HCT116 (cell line): ENCODE measurements around the gene EEF2. TPM values are rescaled to one million over a fixed set of nuclear protein-coding genes. Genes with fewer than 3 reads are reported as not detected.

Experiments
- ATAC-seq: fragments of 200-7000 bp; cut with Tn5 transposase; 2 replicates; pipeline ENCODE4 v1.9.1; 2020; ENCODE audit warnings: mild to moderate bottlenecking, moderate library complexity
- BruUV-seq: library from RNA; stranded (reverse); fragments of 400-500 nt; replicated peaks from 2 replicates; lab custom pipeline; 2021; lab: Mats Ljungman, UMichigan
- CTCF ChIA-PET: fragments of 300-600 bp; sonication (Branson Sonifier 250); formaldehyde crosslinking; loops from one replicate; lab custom pipeline; 2021; ENCODE audit warnings: antibody characterized with exemption; lab: Charles Lee
- POLR2A ChIA-PET: fragments of 300-600, 350-600 bp; sonication (Branson Sonifier 250); formaldehyde crosslinking; loops from one replicate; lab custom pipeline; 2021; ENCODE audit warnings: antibody characterized with exemption; lab: Charles Lee
- RAD21 ChIA-PET, 2 experiments: fragments of 300-600 bp; sonication (Branson Sonifier 250); formaldehyde crosslinking; loops; one replicate each; lab custom pipeline; 2023; ENCODE audit warnings: low total read pairs in 2 of 2; ENCODE audit not compliant: uncharacterized antibody in 2 of 2, unreplicated experiment in 2 of 2, low non-redundant PET in 1 of 2; lab: Charles Lee
- DNase-seq: peaks from one replicate; pipeline ENCODE4 v3.0.0-alpha.2; 2010; ENCODE audit warnings: low read depth, low spot score
- H2AFZ ChIP-seq: fragments of 200-600 bp; shearing (Covaris generic), sonication (generic); 2 replicates; pipeline ENCODE4 v1.6.1; 2017; ENCODE audit warnings: low read depth, mixed run types, mixed read lengths, antibody characterized with exemption, low read length; ENCODE audit not compliant: poor library complexity, severe bottlenecking
- H3K27ac ChIP-seq: 2 replicates; pipeline ENCODE4 v1.5.1; 2012; ENCODE audit warnings: low read depth, low read length
- H3K27me3 ChIP-seq: fragments of 200-600 bp; sonication (generic); 2 replicates; pipeline ENCODE4 v1.6.1; 2016; ENCODE audit warnings: mixed run types, low read length, mixed read lengths; ENCODE audit not compliant: insufficient read depth
- H3K36me3 ChIP-seq, 2 experiments: fragments of 200-500 bp in 1 of 2; fragments of 200-600 bp in 1 of 2; sonication (Bioruptor generic) in 1 of 2; sonication (generic) in 1 of 2; 2 replicates each; pipeline versions ENCODE4 v1.5.1 to v1.6.1; 2014 to 2016; ENCODE audit warnings: low read length in 2 of 2, inconsistent platforms in 1 of 2, mixed read lengths in 1 of 2, mixed run types in 1 of 2; ENCODE audit not compliant: insufficient read depth in 2 of 2, control insufficient read depth in 1 of 2
- H3K4me1 ChIP-seq, 2 experiments: fragments of 200-600 bp in 1 of 2; sonication (generic) in 1 of 2; 2 replicates each; pipeline versions ENCODE4 v1.5.1 to v1.6.1; 2012 to 2017; ENCODE audit warnings: low read length in 2 of 2, inconsistent platforms in 1 of 2, mild to moderate bottlenecking in 1 of 2, mixed read lengths in 1 of 2, mixed run types in 1 of 2, moderate library complexity in 1 of 2; ENCODE audit not compliant: insufficient read depth in 2 of 2, control insufficient read depth in 1 of 2
- H3K4me2 ChIP-seq: fragments of 200-600 bp; sonication (generic); 2 replicates; pipeline ENCODE4 v1.6.1; 2017; ENCODE audit warnings: mixed run types, low read length, mixed read lengths
- H3K4me3 ChIP-seq, 2 experiments: fragments of 200-600 bp in 1 of 2; sonication (generic) in 1 of 2; replicated peaks in 1 of 2; 2 replicates each; pipeline ENCODE4 v1.5.1; 2011 to 2016; ENCODE audit warnings: low read length in 2 of 2, control low read depth in 1 of 2, low read depth in 1 of 2, mild to moderate bottlenecking in 1 of 2, mixed read lengths in 1 of 2, mixed run types in 1 of 2
- H3K79me2 ChIP-seq: fragments of 200-600 bp; sonication (generic); 2 replicates; pipeline ENCODE4 v1.6.1; 2017; ENCODE audit warnings: mild to moderate bottlenecking, mixed run types, low read length, moderate library complexity, mixed read lengths; ENCODE audit not compliant: insufficient read depth
- H3K9ac ChIP-seq: fragments of 200-600 bp; sonication (generic); 2 replicates; pipeline ENCODE4 v1.6.1; 2016; ENCODE audit warnings: low read length, mixed read lengths
- H3K9me2 ChIP-seq: fragments of 200-600 bp; sonication (generic), shearing (Covaris generic); 2 replicates; pipeline ENCODE4 v1.6.1; 2017; ENCODE audit warnings: mixed run types, mild to moderate bottlenecking, moderate library complexity; ENCODE audit not compliant: insufficient read depth
- H3K9me3 ChIP-seq, 2 experiments: fragments of 200-500 bp in 1 of 2; fragments of 200-600 bp in 1 of 2; sonication (Bioruptor generic) in 1 of 2; sonication (generic) in 1 of 2; 2 replicates each; pipeline ENCODE4 v1.6.1; 2014 to 2017; ENCODE audit warnings: low read length in 2 of 2, mixed read lengths in 2 of 2, inconsistent platforms in 1 of 2, low read depth in 1 of 2, mild to moderate bottlenecking in 1 of 2, mixed run types in 1 of 2, moderate library complexity in 1 of 2; ENCODE audit not compliant: control insufficient read depth in 1 of 2, insufficient read depth in 1 of 2
- H4K20me1 ChIP-seq: fragments of 200-600 bp; sonication (generic), shearing (Covaris generic); 2 replicates; pipeline ENCODE4 v1.6.1; 2017; ENCODE audit warnings: mixed run types, mild to moderate bottlenecking, moderate library complexity; ENCODE audit not compliant: insufficient read depth
- CBX3 ChIP-seq: IDR thresholded peaks from 2 replicates; pipeline ENCODE4 v1.6.1; 2012; ENCODE audit warnings: low read depth
- CEBPB ChIP-seq: IDR thresholded peaks from 2 replicates; pipeline ENCODE4 v1.6.1; 2012; ENCODE audit warnings: low read depth
- EGR1 ChIP-seq: IDR thresholded peaks from 2 replicates; pipeline ENCODE4 v1.6.1; 2012; ENCODE audit warnings: low read depth
- POLR2A ChIP-seq: IDR thresholded peaks from 2 replicates; pipeline ENCODE4 v1.7.0; 2011; ENCODE audit warnings: borderline replicate concordance; ENCODE audit not compliant: insufficient read depth, insufficient read length; ENCODE audit errors: extremely low read depth
- POLR2AphosphoS5 ChIP-seq: IDR thresholded peaks from 2 replicates; pipeline ENCODE4 v1.6.1; 2011; ENCODE audit warnings: mild to moderate bottlenecking, low read depth, low read length, moderate library complexity
- SP1 ChIP-seq: IDR thresholded peaks from 2 replicates; pipeline ENCODE4 v1.6.1; 2012; ENCODE audit warnings: low read depth
- YY1 ChIP-seq: IDR thresholded peaks from 2 replicates; pipeline ENCODE4 v1.6.1; 2011; ENCODE audit warnings: low read length, low read depth, moderate library complexity, mild to moderate bottlenecking; ENCODE audit not compliant: insufficient replicate concordance; ENCODE audit errors: extremely low read depth
- ZNF274 ChIP-seq: fragments of 200-500 bp; sonication (Bioruptor generic); IDR thresholded peaks from 2 replicates; pipeline ENCODE4 v1.6.1; 2014; ENCODE audit warnings: mild to moderate bottlenecking, low read depth, low read length, inconsistent platforms
- intact Hi-C: fragments of 100-400 bp; cut with micrococcal nuclease; formaldehyde crosslinking; loops from 2 replicates; pipeline ENCODE4 v1.10.0; 2022
- total RNA-seq: library from RNA; stranded (reverse); gene quantifications from one replicate; pipeline ENCODE4 v1.2.1, GENCODE V29; 2021; ENCODE audit not compliant: unreplicated experiment
- TF ChIP-seq, protein P1 (sequence below): IDR thresholded peaks from 2 replicates; pipeline ENCODE4 v1.6.1; 2012
- TF ChIP-seq, protein P2 (sequence below): IDR thresholded peaks from 2 replicates; pipeline ENCODE4 v1.6.1; 2011; ENCODE audit warnings: mild to moderate bottlenecking, low read length, moderate library complexity; ENCODE audit not compliant: insufficient replicate concordance; ENCODE audit errors: extremely low read depth
- TF ChIP-seq, protein P3 (sequence below): IDR thresholded peaks from 2 replicates; pipeline ENCODE4 v1.6.1; 2012
- TF ChIP-seq, protein P4 (sequence below), 3 experiments: fragments of 200-600 bp in 1 of 3; sonication (generic) in 1 of 3; IDR thresholded peaks in 2 of 3; conservative IDR thresholded peaks in 1 of 3; 2 replicates each; pipeline ENCODE4 v1.5.1; 2012 to 2017; ENCODE audit warnings: low read depth in 2 of 3, low read length in 2 of 3, antibody characterized with exemption in 1 of 3, borderline replicate concordance in 1 of 3, control low read depth in 1 of 3, mild to moderate bottlenecking in 1 of 3, mixed read lengths in 1 of 3, mixed run types in 1 of 3, moderate library complexity in 1 of 3; ENCODE audit not compliant: insufficient read depth in 1 of 3

The EEF2 gene
- total RNA-seq, 1 experiment from 2014 or later, result 3,796 TPM

DNA sequence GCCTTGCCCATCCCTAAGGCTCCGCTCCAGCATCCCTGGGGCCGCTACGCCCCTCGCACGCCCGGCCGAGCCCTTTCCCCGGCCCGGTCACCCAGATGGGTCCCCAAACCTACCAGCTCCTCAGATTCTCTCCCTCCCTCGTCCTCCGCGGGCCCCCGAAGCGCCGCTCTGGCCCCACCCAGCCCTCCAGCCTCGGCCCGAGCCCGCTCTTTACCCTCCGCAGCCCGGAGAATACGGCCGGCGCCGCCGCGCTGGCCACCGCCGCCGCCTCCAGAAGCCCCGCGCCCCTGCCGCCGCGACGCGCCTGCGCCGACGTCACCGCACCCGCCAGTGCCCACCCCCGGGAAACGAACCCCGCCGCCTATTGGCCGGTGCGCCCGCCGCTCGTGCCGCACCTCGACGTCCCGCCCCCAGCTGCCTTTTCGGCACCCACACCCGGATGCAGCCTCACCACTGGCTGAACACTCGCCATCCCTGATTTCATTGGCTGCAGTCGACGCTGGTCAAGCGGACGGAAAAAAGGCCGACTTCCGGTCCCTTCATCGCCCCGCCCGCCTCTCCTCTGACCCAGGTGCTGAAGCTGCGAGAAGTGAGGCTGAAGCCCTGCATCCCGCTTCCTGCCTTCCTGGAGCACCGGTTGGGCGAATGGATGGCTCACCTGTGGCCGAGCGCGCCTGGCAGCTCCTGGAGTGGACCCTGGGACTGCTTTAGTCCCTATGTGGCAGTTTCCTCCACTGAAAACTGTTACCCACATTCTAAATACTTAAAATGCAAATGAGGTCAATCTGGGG lies 14.3 kb downstream of the EEF2 start, which contains the start of gene DAPK3 (continued):
- TF ChIP-seq POLR2AphosphoS5 (peak; percentile 73), YY1 (peak; percentile 26), CBX3 (no peak)
- TF ChIP-seq, protein P1, sequence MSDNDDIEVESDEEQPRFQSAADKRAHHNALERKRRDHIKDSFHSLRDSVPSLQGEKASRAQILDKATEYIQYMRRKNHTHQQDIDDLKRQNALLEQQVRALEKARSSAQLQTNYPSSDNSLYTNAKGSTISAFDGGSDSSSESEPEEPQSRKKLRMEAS, result peak; percentile 53; the same call in 1 of the 2 replicates

- ATAC-seq (no peak), DNase-seq (no peak)
- Histone ChIP-seq H3K27ac (peak overlapping the region; percentile 76), H3K9ac (peak overlapping the region; percentile 99), H3K9me2 (no peaks in the 10 kb centered on the region), H3K4me1 (peaks cover 15 to 30% of the 10 kb centered on the region in 2 experiments), H3K4me3 (peak overlapping the region; percentile 82 to 96), H4K20me1 (no peaks in the 10 kb centered on the region; the same call in 1 of the 2 replicates), H3K9me3 (no peaks in the 10 kb centered on the region), H3K79me2 (peaks cover 57% of the 10 kb centered on the region), H3K27me3 (no peaks in the 10 kb centered on the region), H2AFZ (no peak overlapping the region), H3K4me2 (peak overlapping the region; percentile 83), H3K36me3 (peaks cover 6 to 25% of the 10 kb centered on the region in 2 experiments; a peak in 1 of 4 replicates)
- ChIA-PET POLR2A (interaction anchor here (1.0 to 5.4 kb wide), 6 partner anchors 10 to 118 kb away, joined by 4 to 60 read pairs (median 5); partner anchors contain the start of gene EEF2), RAD21 (interaction anchor here in 1 of 2 experiments (1.2 kb wide), 1 partner anchor 118 kb away, joined by 7 read pairs; no protein-coding TSS in a partner anchor), CTCF (interaction anchor here (0.9 to 1.8 kb wide), 5 partner anchors 15 to 121 kb away, joined by 4 to 14 read pairs (median 8); partner anchors contain the start of gene EEF2)
- TF ChIP-seq ZNF274 (no peak), POLR2A (no peak), CEBPB (no peak), SP1 (no peak), EGR1 (no peak), CBX3 (no peak), YY1 (no peak), POLR2AphosphoS5 (no peak)
- TF ChIP-seq, protein P2, sequence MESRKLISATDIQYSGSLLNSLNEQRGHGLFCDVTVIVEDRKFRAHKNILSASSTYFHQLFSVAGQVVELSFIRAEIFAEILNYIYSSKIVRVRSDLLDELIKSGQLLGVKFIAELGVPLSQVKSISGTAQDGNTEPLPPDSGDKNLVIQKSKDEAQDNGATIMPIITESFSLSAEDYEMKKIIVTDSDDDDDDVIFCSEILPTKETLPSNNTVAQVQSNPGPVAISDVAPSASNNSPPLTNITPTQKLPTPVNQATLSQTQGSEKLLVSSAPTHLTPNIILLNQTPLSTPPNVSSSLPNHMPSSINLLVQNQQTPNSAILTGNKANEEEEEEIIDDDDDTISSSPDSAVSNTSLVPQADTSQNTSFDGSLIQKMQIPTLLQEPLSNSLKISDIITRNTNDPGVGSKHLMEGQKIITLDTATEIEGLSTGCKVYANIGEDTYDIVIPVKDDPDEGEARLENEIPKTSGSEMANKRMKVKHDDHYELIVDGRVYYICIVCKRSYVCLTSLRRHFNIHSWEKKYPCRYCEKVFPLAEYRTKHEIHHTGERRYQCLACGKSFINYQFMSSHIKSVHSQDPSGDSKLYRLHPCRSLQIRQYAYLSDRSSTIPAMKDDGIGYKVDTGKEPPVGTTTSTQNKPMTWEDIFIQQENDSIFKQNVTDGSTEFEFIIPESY, result no peak
- TF ChIP-seq, protein P1, result no peak
- TF ChIP-seq, protein P3, sequence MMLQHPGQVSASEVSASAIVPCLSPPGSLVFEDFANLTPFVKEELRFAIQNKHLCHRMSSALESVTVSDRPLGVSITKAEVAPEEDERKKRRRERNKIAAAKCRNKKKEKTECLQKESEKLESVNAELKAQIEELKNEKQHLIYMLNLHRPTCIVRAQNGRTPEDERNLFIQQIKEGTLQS, result no peak
- TF ChIP-seq, protein P4, sequence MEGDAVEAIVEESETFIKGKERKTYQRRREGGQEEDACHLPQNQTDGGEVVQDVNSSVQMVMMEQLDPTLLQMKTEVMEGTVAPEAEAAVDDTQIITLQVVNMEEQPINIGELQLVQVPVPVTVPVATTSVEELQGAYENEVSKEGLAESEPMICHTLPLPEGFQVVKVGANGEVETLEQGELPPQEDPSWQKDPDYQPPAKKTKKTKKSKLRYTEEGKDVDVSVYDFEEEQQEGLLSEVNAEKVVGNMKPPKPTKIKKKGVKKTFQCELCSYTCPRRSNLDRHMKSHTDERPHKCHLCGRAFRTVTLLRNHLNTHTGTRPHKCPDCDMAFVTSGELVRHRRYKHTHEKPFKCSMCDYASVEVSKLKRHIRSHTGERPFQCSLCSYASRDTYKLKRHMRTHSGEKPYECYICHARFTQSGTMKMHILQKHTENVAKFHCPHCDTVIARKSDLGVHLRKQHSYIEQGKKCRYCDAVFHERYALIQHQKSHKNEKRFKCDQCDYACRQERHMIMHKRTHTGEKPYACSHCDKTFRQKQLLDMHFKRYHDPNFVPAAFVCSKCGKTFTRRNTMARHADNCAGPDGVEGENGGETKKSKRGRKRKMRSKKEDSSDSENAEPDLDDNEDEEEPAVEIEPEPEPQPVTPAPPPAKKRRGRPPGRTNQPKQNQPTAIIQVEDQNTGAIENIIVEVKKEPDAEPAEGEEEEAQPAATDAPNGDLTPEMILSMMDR (IDR thresholded peaks at IDR 0.05 in 2 of 3, conservative IDR thresholded peaks at IDR 0.05 in 1 of 3; ENCODE audit: borderline replicate concordance in 1 of 3, insufficient read depth in 1 of 3, low read depth in 2 of 3, low read length in 2 of 3), result no peak
- intact Hi-C loops, result loop anchor here (2.0 kb wide), 1 partner anchor 118 kb away; no protein-coding TSS in a partner anchor
- no TSS peak for BruUV-seq
Measured at GRCh38 chr19:3970313-3970807, 14.9 kb downstream of the EEF2 start.
